Measurements from ENCODE around the gene PIGA.

The PIGA gene

GRCh38 chrX:15343075-15343476 lies 7.8 kb upstream of the PIGA start:
- TF ChIP-seq CTCF (IDR thresholded peaks at IDR 0.05) = no peak
- Histone ChIP-seq H3K27ac (no peak overlapping the region), H3K4me3 (no peak overlapping the region)
- no peak for DNase-seq (ENCODE audit: low spot score)

- Histone ChIP-seq H3K4me3 (no peak overlapping the region), H3K27ac (no peak overlapping the region)
- no peak for DNase-seq (ENCODE audit: low spot score)
- TF ChIP-seq CTCF (IDR thresholded peaks at IDR 0.05) = no peak
Measured at GRCh38 chrX:15340867-15341266, 5.5 kb upstream of the PIGA start.

GRCh38 chrX:15336023-15336413 lies 695 bp upstream of the PIGA start:
- Histone ChIP-seq H3K4me3 (peak overlapping the region; percentile 75), H3K27ac (peak overlapping the region; percentile 42 to 47)
- TF ChIP-seq CTCF (IDR thresholded peaks at IDR 0.05) = no peak
- DNase-seq (ENCODE audit: low spot score) = no peak

GRCh38 chrX:15334561-15334960 lies 762 bp downstream of the PIGA start:
- Histone ChIP-seq H3K4me3 (peak overlapping the region; percentile 75), H3K27ac (peak overlapping the region; percentile 64 to 83)
- no peak for TF ChIP-seq CTCF (IDR thresholded peaks at IDR 0.05)
- no peak for DNase-seq (ENCODE audit: low spot score)

- H3K27ac ChIP-seq = no peak overlapping the region
Measured at GRCh38 chrX:15328821-15329220, 6.5 kb downstream of the PIGA start.

GRCh38 chrX:15328131-15328530 lies 7.2 kb downstream of the PIGA start:
- Histone ChIP-seq H3K27ac (no peak overlapping the region), H3K4me3 (no peak overlapping the region)
- no peak for TF ChIP-seq CTCF (IDR thresholded peaks at IDR 0.05)
- DNase-seq (ENCODE audit: low spot score) = no peak

More at GRCh38 chrX:15328821-15329220, 6.5 kb downstream of the PIGA start:
- no peak for DNase-seq (ENCODE audit: low spot score)
- TF ChIP-seq CTCF (IDR thresholded peaks at IDR 0.05) = no peak
- H3K4me3 ChIP-seq = no peak overlapping the region

GRCh38 chrX:15322472-15322871 lies 12.9 kb downstream of the PIGA start:
- no peak overlapping the region for H3K27ac ChIP-seq

More at GRCh38 chrX:15322472-15322871, 12.9 kb downstream of the PIGA start:
- no peak for TF ChIP-seq CTCF (IDR thresholded peaks at IDR 0.05)
- DNase-seq (ENCODE audit: low spot score) = no peak
- H3K4me3 ChIP-seq = no peak overlapping the region
